Endodermal cell (in vitro differentiated cells): ENCODE measurements around the gene FBXL13. TPM values are rescaled to one million over a fixed set of nuclear protein-coding genes. Genes with fewer than 3 reads are reported as not detected.

ENCODE experiments used
- DNase-seq: peaks from one replicate; pipeline ENCODE4 v3.0.0-alpha.2; 2017
- H3K27ac ChIP-seq: 2 replicates; pipeline ENCODE4 v1.5.1; 2013; ENCODE audit warnings: mild to moderate bottlenecking, low read depth, low read length, moderate library complexity
- H3K27me3 ChIP-seq: 2 replicates; pipeline ENCODE4 v1.6.1; 2013; ENCODE audit warnings: mild to moderate bottlenecking, low read length, moderate library complexity; ENCODE audit not compliant: insufficient read depth, control insufficient read depth, poor library complexity, severe bottlenecking
- H3K36me3 ChIP-seq: 2 replicates; pipeline ENCODE4 v1.7.0; 2013; ENCODE audit warnings: mild to moderate bottlenecking, low read length, moderate library complexity; ENCODE audit not compliant: control insufficient read depth, insufficient read depth
- H3K4me1 ChIP-seq: one replicate; pipeline ENCODE4 v1.7.0; 2013; ENCODE audit warnings: low read length; ENCODE audit not compliant: control insufficient read depth, insufficient read depth
- H3K4me3 ChIP-seq: 2 replicates; pipeline ENCODE4 v1.5.1; 2013; ENCODE audit warnings: mild to moderate bottlenecking, low read length, moderate library complexity
- H3K9ac ChIP-seq: 2 replicates; pipeline ENCODE4 v1.6.1; 2013; ENCODE audit warnings: mild to moderate bottlenecking, low read length, moderate library complexity; ENCODE audit not compliant: poor library complexity, severe bottlenecking; ENCODE audit errors: extremely low read depth
- H3K9me3 ChIP-seq: 2 replicates; pipeline ENCODE4 v1.6.1; 2013; ENCODE audit warnings: mild to moderate bottlenecking, low read length, moderate library complexity; ENCODE audit not compliant: control insufficient read depth
- H3K27ac Mint-ChIP-seq: 2 replicates; pipeline ENCODE4 v1.8.0; 2020; ENCODE audit warnings: mixed read lengths
- H3K27me3 Mint-ChIP-seq: 2 replicates; pipeline ENCODE4 v1.8.0; 2021; ENCODE audit warnings: mild to moderate bottlenecking, mixed read lengths; ENCODE audit not compliant: insufficient read depth
- H3K36me3 Mint-ChIP-seq: 2 replicates; pipeline ENCODE4 v1.8.0; 2020; ENCODE audit warnings: low read depth, mixed read lengths
- H3K4me1 Mint-ChIP-seq: 2 replicates; pipeline ENCODE4 v1.8.0; 2020; ENCODE audit warnings: mixed read lengths
- H3K4me3 Mint-ChIP-seq: 2 replicates; pipeline ENCODE4 v1.8.0; 2020; ENCODE audit warnings: mild to moderate bottlenecking, moderate library complexity, mixed read lengths
- H3K9me3 Mint-ChIP-seq: 2 replicates; pipeline ENCODE4 v1.8.0; 2020; ENCODE audit warnings: mild to moderate bottlenecking, mixed read lengths
- CTCF ChIP-seq: fragments of 200-600 bp; sonication (generic); conservative IDR thresholded peaks from 2 replicates; pipeline ENCODE4 v1.5.0; 2021; ENCODE audit warnings: antibody characterized with exemption, mild to moderate bottlenecking
- WGBS, 2 experiments: methylation state at CpG; one replicate each; pipeline versions ENCODE4 v1.1.5 to v1.1.7; 2013; ENCODE audit warnings: missing lambda C conversion rate in 2 of 2, mixed read lengths in 1 of 2; ENCODE audit not compliant: insufficient coverage in 1 of 2, insufficient read length in 1 of 2; 5-methylcytosine and 5-hydroxymethylcytosine counted together
- total RNA-seq, 2 donors: library from RNA; stranded (reverse); fragmentation: NEBNext Ultra II Directional in 1 of 2; extraction: Animal tissue kit (Norgen Biotek cat#: 25700) in 1 of 2; gene quantifications; 2 replicates in 1 of 2; 3 replicates in 1 of 2; pipeline ENCODE4 v1.2.1, GENCODE V29; 2021

The FBXL13 gene
- total RNA-seq, 2 donors from 2014 or later, result 2.1 to 2.7 TPM

GRCh38 chr7:102943423-102944169 is 131.0 kb downstream of the FBXL13 start:
- H3K4me3 ChIP-seq, result no peak overlapping the region
- no peaks in the 10 kb centered on the region for H3K9me3 Mint-ChIP-seq
- H3K4me1 Mint-ChIP-seq, result peaks cover 29% of the 10 kb centered on the region
- H3K27ac ChIP-seq, result no peak overlapping the region
- H3K4me1 ChIP-seq, result peaks cover 12% of the 10 kb centered on the region
- WGBS, 2 experiments, result 42 to 52% methylated on average over 4 to 5 of the region's 5 CpGs
- H3K9me3 ChIP-seq, result no peaks in the 10 kb centered on the region
- TF ChIP-seq CTCF, result no peak
- no peaks in the 10 kb centered on the region for H3K36me3 Mint-ChIP-seq
- peak overlapping the region; percentile 69 for H3K27ac Mint-ChIP-seq
- no peaks in the 10 kb centered on the region for H3K27me3 Mint-ChIP-seq
- peak; percentile 58 for DNase-seq
- peak overlapping the region; percentile 28 for H3K9ac ChIP-seq
- H3K36me3 ChIP-seq, result no peaks in the 10 kb centered on the region
- no peak overlapping the region for H3K4me3 Mint-ChIP-seq
- H3K27me3 ChIP-seq, result no peaks in the 10 kb centered on the region

GRCh38 chr7:102942868-102943267 is 131.7 kb downstream of the FBXL13 start:
- DNase-seq, result no peak
- Mint-ChIP-seq H3K4me1 (peaks cover 29% of the 10 kb centered on the region), H3K27ac (no peak overlapping the region), H3K9me3 (no peaks in the 10 kb centered on the region), H3K4me3 (no peak overlapping the region), H3K36me3 (no peaks in the 10 kb centered on the region), H3K27me3 (no peaks in the 10 kb centered on the region)
- Histone ChIP-seq H3K27ac (no peak overlapping the region), H3K4me3 (no peak overlapping the region), H3K9ac (no peak overlapping the region), H3K36me3 (no peaks in the 10 kb centered on the region), H3K4me1 (peaks cover 12% of the 10 kb centered on the region), H3K27me3 (no peaks in the 10 kb centered on the region), H3K9me3 (no peaks in the 10 kb centered on the region)
- WGBS, 2 experiments, result 71 to 88% methylated on average over 1 of the region's 1 CpG
- TF ChIP-seq CTCF, result no peak

- peaks cover 2% of the 10 kb centered on the region for H3K27me3 Mint-ChIP-seq
- Histone ChIP-seq H3K9me3 (no peaks in the 10 kb centered on the region), H3K27ac (peak overlapping the region; percentile 33), H3K9ac (no peak overlapping the region), H3K4me3 (no peak overlapping the region), H3K36me3 (no peaks in the 10 kb centered on the region), H3K27me3 (no peaks in the 10 kb centered on the region), H3K4me1 (peaks cover 12% of the 10 kb centered on the region)
- WGBS, 2 experiments, result 60 to 72% methylated on average over 2 to 4 of the region's 4 CpGs
- no peak overlapping the region for H3K4me3 Mint-ChIP-seq
- no peaks in the 10 kb centered on the region for H3K9me3 Mint-ChIP-seq
- TF ChIP-seq CTCF, result no peak
- H3K36me3 Mint-ChIP-seq, result no peaks in the 10 kb centered on the region
- no peak overlapping the region for H3K27ac Mint-ChIP-seq
- H3K4me1 Mint-ChIP-seq, result peaks cover 29% of the 10 kb centered on the region
- DNase-seq, result no peak
These were observed 132.3 kb downstream of the FBXL13 start for GRCh38 chr7:102942181-102942866.
